ENCODE data around the gene GSS. TPM values are rescaled to one million over a fixed set of nuclear protein-coding genes. Genes with fewer than 3 reads are reported as not detected.

The GSS gene
- total and polyA plus RNA-seq, 9 donors, result 14.5 to 42.0 (median 22.2) TPM

DNA sequence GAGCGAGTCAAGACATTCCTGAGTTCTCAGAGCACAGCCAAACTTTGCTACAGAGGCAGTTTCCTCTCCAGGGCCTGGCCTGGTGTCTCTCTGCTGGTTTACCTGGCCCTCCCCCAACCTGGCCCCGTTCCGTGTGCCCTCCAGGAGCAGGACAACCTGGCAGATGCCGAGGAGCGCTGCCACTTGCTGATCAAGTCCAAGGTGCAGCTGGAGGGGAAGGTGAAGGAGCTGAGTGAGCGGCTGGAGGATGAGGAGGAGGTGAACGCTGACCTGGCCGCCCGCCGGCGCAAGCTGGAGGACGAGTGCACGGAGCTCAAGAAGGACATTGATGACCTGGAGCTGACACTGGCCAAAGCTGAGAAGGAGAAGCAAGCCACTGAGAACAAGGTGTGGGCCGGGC is 39.6 kb upstream of the GSS start:
- H3K4me3 ChIP-seq, result no peak overlapping the region
- no peaks in the 10 kb centered on the region for H3K9me3 ChIP-seq
- no peak for DNase-seq
- H3K27ac ChIP-seq, result no peak overlapping the region
- no peaks in the 10 kb centered on the region for H3K36me3 ChIP-seq
- 87 to 91% (median 91%) methylated on average over 14 of the region's 14 CpGs for WGBS, 3 donors
- peaks cover 6% of the 10 kb centered on the region for H3K4me1 ChIP-seq (ENCODE audit: insufficient read depth)
- no peaks in the 10 kb centered on the region for H3K27me3 ChIP-seq
- intact Hi-C loops (cut with DNase I), result no loop called here
- TF ChIP-seq POLR2A (IDR thresholded peaks at IDR 0.05) (no peak), EP300 (IDR thresholded peaks at IDR 0.05) (no peak)
- TF ChIP-seq, protein P1, sequence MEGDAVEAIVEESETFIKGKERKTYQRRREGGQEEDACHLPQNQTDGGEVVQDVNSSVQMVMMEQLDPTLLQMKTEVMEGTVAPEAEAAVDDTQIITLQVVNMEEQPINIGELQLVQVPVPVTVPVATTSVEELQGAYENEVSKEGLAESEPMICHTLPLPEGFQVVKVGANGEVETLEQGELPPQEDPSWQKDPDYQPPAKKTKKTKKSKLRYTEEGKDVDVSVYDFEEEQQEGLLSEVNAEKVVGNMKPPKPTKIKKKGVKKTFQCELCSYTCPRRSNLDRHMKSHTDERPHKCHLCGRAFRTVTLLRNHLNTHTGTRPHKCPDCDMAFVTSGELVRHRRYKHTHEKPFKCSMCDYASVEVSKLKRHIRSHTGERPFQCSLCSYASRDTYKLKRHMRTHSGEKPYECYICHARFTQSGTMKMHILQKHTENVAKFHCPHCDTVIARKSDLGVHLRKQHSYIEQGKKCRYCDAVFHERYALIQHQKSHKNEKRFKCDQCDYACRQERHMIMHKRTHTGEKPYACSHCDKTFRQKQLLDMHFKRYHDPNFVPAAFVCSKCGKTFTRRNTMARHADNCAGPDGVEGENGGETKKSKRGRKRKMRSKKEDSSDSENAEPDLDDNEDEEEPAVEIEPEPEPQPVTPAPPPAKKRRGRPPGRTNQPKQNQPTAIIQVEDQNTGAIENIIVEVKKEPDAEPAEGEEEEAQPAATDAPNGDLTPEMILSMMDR (IDR thresholded peaks at IDR 0.05), result no peak

DNA sequence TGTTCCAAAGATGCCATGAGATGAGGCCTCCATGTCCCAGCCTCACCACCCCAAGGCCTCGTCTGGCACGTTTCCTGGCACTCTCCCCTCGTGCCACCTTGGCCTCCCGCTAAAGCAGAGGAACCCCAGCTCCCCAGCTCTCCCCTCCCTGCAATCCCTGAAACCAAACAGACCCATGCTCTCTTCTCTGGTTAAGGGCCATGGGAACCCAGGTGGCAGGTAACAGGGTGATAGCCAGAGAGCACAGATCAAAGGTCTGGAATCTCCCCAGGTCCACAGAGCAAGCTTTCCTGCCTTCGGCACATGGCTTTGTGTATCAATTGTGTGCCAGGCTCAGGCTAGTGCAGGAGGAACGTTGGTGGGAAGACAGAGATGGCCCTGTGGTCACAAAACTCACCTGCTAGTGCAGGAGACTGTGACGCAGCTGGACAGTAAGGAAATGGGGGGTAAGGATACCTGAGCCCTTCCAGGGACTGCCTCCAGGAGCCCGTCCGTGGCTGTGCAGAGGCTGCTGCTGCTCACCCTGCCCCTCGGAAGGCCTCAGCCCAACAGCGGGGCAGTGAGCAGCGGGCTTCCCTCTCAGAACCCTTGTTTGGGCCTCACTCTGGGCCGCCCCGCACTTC is 39.0 kb upstream of the GSS start:
- Histone ChIP-seq H3K27ac (no peak overlapping the region), H3K36me3 (no peaks in the 10 kb centered on the region), H3K9me3 (no peaks in the 10 kb centered on the region), H3K4me3 (no peak overlapping the region), H3K27me3 (no peaks in the 10 kb centered on the region), H3K4me1 (ENCODE audit: insufficient read depth) (peaks cover 6% of the 10 kb centered on the region)
- intact Hi-C loops (cut with DNase I), result no loop called here
- no peak for TF ChIP-seq POLR2A (IDR thresholded peaks at IDR 0.05)
- TF ChIP-seq EP300 (IDR thresholded peaks at IDR 0.05), result no peak
- TF ChIP-seq, protein P1 (IDR thresholded peaks at IDR 0.05), result no peak
- DNase-seq, result no peak
- WGBS, 3 donors, result 81 to 88% (median 85%) methylated on average over 14 of the region's 14 CpGs

DNA sequence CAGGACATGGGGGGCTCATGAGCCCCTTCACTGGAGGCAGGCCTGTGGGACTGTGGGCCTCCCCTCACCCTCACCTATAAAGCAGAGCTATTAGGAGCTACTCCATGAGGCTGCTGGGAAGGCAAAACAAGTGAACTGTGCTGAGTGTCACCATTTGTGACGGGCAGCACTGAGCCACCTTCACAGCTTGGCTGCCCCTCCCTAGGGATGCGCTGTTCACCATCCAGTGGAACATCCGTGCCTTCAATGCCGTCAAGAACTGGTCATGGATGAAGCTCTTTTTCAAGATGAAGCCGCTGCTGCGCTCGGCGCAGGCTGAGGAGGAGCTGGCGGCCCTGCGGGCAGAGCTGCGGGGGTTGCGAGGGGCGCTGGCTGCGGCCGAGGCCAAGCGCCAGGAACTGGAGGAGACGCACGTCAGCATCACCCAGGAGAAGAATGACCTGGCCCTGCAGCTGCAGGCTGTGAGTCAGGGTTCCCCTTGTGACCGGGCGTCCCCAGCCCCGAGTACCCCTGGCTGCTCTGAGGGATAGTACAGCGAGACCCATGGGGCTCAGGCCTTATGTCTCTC is 38.4 kb upstream of the GSS start:
- WGBS, 3 donors, result 90 to 94% (median 90%) methylated on average over 22 of the region's 22 CpGs
- H3K27me3 ChIP-seq, result no peaks in the 10 kb centered on the region
- no peak for TF ChIP-seq POLR2A (IDR thresholded peaks at IDR 0.05)
- no peak for TF ChIP-seq EP300 (IDR thresholded peaks at IDR 0.05)
- TF ChIP-seq, protein P1 (IDR thresholded peaks at IDR 0.05), result no peak
- H3K36me3 ChIP-seq, result no peaks in the 10 kb centered on the region
- no peaks in the 10 kb centered on the region for H3K9me3 ChIP-seq
- peaks cover 6% of the 10 kb centered on the region for H3K4me1 ChIP-seq (ENCODE audit: insufficient read depth)
- no peak overlapping the region for H3K27ac ChIP-seq
- H3K4me3 ChIP-seq, result no peak overlapping the region
- no peak for DNase-seq
- intact Hi-C loops (cut with DNase I), result no loop called here

DNA sequence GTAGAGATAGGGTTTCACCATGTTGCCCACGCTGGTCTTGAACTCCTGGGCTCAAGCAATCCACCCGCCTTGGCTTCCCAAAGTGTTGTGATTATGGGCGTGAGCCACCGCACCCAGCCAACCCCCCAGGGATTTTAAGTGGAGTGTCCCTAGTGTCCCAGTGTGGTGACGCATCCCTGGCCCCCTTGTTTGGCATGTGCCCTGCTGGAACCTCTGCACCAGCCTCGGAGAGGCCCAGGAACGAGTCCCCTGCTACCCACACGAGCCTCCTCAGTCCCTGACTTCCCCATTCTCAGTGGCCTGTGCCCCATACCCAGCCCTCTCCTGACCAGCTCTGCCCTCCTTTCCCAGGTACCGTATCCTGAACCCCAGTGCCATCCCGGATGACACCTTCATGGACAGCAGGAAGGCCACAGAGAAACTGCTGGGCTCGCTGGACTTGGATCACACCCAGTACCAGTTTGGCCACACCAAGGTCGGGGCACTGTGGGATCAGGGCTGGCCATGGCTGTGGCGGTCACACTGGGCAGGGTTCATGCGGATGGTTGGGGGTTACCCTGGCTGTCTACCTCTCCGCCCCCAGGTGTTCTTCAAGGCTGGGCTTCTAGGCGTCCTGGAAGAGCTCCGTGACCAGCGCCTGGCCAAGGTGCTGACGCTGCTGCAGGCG is 37.3 kb upstream of the GSS start:
- H3K27me3 ChIP-seq, result no peaks in the 10 kb centered on the region
- H3K4me3 ChIP-seq, result no peak overlapping the region
- H3K4me1 ChIP-seq (ENCODE audit: insufficient read depth), result peaks cover 10% of the 10 kb centered on the region
- no peaks in the 10 kb centered on the region for H3K36me3 ChIP-seq
- 92 to 95% (median 94%) methylated on average over 20 of the region's 20 CpGs for WGBS, 3 donors
- no peak for DNase-seq
- no peaks in the 10 kb centered on the region for H3K9me3 ChIP-seq
- intact Hi-C loops (cut with DNase I), result no loop called here
- TF ChIP-seq EP300 (IDR thresholded peaks at IDR 0.05), result no peak
- TF ChIP-seq, protein P1 (IDR thresholded peaks at IDR 0.05), result no peak
- no peak for TF ChIP-seq POLR2A (IDR thresholded peaks at IDR 0.05)
- H3K27ac ChIP-seq, result no peak overlapping the region
